GM12874 (cell line): ENCODE measurements around the gene COP1.

ENCODE experiments used
- TF ChIP-seq, protein P1 (sequence below): IDR thresholded peaks from 2 replicates; pipeline ENCODE4 v1.5.1; 2011; ENCODE audit warnings: low read depth, mild to moderate bottlenecking, control low read depth, low read length, moderate library complexity; ENCODE audit not compliant: insufficient read depth

The COP1 gene

DNA sequence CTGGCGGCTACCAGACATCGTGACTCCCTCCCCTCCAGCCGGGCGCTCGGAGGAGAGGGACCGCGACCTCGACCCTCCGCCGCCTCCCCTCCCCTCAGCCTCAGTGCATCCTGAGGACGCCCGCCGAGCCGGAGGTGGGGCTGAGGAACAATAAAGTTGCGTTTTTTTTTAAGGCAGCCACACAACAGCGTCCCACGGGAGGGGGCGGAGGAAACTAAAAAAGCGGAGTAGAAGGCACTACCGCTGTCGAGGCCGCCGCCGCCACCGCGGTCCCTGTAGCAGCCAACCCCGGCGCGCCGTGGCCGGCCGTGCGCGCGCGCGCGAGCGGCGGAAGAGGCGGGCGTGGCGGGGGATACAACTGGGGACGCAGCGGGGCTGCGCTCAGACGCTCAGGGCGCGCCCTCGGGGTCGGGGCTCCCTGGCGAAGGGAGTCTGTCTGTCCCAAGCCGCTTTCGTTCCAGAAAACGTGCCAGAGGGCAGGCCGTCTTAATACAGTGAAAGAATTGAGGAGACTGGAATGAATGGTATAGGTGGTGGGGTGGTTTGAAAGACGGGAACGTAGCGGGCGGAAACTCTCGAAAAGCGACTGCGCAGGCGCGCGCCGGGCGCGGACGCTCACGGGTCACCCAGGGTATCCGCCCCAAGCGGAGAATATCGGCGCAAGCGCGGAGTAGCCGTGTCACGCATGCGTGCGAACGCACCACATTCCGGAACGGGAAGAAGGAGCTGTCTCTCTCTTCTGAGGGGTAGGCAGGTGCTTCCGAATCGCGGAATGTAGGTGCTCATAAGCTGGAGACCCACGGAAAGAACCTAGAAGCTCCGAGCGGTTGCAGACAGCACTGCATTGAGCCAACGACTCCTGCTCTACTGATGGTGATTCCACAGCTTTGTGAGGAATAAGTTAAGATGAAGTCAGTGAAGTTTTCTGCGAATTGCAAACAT, at the start of gene COP1:
Gene COP1, minus strand, starts transcription at position 326 of the 942 bp plus-strand sequence. Its CDS starts 308 bp downstream, at position 18.
- TF ChIP-seq, protein P1, sequence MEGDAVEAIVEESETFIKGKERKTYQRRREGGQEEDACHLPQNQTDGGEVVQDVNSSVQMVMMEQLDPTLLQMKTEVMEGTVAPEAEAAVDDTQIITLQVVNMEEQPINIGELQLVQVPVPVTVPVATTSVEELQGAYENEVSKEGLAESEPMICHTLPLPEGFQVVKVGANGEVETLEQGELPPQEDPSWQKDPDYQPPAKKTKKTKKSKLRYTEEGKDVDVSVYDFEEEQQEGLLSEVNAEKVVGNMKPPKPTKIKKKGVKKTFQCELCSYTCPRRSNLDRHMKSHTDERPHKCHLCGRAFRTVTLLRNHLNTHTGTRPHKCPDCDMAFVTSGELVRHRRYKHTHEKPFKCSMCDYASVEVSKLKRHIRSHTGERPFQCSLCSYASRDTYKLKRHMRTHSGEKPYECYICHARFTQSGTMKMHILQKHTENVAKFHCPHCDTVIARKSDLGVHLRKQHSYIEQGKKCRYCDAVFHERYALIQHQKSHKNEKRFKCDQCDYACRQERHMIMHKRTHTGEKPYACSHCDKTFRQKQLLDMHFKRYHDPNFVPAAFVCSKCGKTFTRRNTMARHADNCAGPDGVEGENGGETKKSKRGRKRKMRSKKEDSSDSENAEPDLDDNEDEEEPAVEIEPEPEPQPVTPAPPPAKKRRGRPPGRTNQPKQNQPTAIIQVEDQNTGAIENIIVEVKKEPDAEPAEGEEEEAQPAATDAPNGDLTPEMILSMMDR = no peak

DNA sequence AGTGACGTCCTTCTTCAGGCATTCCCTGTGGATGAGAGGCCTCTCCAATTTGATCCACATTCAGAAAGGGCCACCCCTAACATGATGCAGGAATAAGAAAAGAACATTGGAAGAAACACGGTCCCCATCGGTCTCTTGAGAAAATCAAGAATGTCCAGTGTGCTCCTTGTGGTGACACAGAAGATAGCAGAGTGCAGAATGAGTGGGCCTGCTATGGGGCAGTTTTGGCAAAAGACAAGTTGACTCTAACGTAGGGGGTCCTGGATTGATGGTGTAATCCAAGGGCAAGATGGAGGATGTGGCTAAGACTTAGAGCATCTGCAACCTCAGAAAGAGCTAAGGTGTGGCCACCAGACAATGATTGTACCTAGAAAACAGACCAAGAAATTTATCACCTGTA, 45.1 kb upstream of the COP1 start:
- TF ChIP-seq, protein P1 = no peak

DNA sequence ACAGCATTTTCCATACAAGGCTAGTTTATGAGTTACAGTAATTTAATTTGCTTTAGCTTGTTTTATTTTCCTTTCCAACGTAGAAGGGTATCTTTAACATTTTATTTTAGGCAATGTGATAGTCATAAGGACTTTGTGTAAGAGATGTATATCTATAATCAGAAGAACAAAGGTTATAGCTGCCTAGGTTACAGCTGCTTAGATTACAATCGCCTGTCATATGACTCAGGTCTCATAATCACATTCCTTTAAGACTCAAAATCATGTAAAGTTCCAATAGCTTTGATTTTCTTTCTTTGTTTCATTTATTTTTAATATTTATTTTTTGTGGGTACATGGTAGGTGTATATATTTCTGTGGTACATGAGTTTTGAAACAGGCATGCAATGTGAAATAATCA, 37.8 kb upstream of the COP1 start:
- TF ChIP-seq, protein P1 = no peak

DNA sequence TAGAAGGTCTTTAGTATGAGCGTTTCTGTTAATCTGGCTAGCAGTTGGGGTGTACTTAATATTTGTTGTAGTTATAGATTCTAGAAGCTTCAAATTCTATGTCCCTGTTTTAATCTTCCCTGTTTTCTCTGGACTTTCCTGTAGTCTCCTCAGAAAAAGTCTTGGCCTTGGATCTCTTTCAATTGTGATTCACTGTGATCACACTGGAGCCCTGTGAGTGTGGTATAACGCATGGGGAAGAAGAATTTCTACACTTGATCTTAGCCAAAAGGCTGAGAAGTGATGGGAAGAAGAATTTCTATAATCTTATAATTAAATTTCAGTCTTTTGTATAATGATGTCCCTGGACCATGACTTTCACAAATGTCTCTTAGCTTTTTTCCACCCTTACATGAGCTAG, 36.7 kb upstream of the COP1 start:
- TF ChIP-seq, protein P1 = no peak

DNA sequence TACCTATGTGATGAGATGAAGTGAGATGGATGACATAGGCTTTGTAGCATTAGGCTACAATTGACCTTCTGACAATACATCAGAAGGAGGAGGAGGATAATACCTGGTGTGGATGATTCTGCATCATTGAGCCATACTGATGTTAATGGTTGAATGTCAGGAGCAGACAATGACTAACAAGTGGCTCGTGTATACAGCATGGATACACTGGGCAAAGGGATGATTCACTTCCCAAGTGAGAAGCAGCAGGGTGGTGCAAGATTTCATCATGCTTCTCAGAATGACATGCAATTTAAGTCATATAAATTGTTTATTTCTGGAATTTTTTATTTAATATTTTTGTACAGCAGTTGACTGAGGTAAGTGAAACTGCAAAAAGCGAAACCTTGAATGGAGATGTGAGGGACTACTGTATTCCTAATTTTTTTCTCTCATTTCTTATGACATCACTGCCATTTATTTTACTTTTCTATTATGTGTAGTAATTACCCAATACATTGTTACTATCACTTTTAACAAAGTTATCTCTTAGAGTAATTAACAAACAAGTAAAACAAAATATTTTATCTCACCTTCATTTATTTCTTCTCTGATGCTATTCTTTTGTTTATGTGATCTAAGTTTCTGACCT, 34.4 kb upstream of the COP1 start:
- TF ChIP-seq, protein P1 = no peak

DNA sequence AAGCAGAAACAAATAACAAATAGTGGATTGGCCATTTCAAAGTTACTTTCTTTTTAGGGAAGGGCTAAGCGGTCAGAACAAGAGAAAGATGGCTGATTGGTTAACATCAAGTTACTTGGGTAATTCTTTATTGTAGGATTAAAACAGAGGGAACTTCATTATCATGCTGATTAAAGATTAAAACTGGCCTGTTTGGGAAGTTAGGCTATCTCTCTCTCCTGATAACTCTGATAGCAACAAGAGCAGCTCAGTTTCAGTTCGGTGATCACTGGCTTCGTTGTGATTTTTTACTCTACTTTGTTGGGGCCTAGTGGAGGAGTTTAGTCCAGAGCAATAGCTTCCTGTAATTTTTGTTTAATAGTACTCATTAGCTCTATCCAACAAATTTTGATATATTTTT, 20.5 kb upstream of the COP1 start:
- TF ChIP-seq, protein P1 = no peak

DNA sequence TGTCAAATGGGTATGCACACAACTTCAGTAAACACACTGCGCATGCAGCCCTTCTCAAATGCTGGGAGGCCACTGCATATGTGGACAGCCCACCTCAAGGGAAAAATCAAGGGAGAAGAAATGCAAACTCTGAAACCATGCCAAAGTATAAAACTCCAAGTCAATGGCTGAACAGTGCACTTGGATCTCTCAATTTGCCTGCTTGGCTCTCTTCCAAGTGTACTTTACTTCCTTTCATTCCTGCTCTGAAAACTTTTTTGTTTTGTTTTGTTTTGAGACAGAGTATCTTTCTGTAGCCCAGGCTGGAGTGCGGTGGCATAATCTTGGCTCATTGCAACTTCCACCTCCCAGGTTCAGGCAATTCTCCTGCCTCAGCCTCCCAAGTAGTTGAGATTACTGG, 18.8 kb upstream of the COP1 start:
- TF ChIP-seq, protein P1 = no peak
